Left ventricle myocardium superior (tissue), 1 donor: ENCODE data around the gene USH2A. TPM values are rescaled to one million over a fixed set of nuclear protein-coding genes. Genes with fewer than 3 reads are reported as not detected.

Experiments used
- ATAC-seq: fragments of 200-7000 bp; cut with Tn5 transposase; one replicate; pipeline ENCODE4 v1.9.1; 2020; ENCODE audit warnings: mild to moderate bottlenecking, moderate library complexity
- DNase-seq: peaks from one replicate; pipeline ENCODE4 v3.0.0-alpha.2; 2020
- intact Hi-C: fragments of 100-400 bp; cut with micrococcal nuclease; formaldehyde crosslinking; loops from one replicate; pipeline ENCODE4 v1.11.0; 2022
- total RNA-seq: library from RNA; stranded (reverse); fragmentation: NEBNext Ultra II Directional; extraction: Animal tissue kit (Norgen Biotek cat#: 25700); gene quantifications from one replicate; pipeline ENCODE4 v1.2.1, GENCODE V29; 2021
- donor health status: DM: no; HTN: yes; CAD: no; lungs with severe emphysema.

The USH2A gene
- total RNA-seq, 1 donor from 2014 or later, result 2.3 TPM

DNA sequence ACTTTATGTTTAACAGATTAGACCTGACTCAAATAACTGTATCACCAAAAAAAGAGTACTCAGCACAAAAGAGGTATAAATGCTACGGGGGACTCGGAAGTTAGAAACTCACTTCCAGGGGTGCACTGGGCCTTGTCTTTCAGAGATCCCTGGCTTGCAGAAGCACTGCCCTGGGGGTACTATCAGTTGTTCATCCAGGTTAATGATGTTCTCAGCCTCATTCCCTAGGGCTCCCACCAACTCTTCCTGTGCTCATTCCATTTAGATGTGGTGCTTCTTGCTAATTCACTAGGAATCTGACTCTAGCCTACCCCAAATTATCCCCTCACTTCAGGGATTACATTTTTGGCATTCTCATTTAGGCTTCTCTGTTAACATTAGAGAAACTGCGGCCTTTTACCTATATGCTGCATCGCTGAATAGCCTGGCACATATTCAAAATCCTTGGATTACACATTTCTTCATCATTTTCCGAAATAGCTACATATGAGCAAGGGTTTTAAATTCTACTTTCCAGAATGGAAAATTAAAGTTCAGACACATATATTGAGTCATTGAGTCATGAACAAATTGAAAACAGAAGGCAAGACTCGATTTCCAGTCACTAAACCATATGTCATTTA, 517.6 kb downstream of the USH2A start:
- intact Hi-C loops, result no loop called here
- DNase-seq (no peak), ATAC-seq (no peak)

DNA sequence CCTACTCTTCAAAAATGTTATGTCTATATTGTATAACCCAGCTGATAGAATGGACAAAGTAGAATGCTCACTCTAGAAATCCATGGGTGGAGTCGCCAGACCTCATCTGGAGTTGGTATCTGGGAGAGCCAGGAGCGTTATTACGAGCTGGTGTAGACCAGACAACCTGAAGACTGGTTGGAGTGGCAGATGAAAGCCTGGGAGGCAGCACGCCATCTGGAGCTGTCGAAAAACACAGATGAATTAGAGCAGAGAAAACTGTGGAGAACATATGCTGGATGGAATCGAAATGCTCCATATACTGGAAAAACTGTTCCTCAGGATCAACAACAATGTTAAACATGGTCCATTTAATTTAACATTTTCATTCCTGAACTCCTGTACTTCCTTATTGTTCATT, 522.6 kb downstream of the USH2A start:
- DNase-seq, result no peak
- no peak for ATAC-seq
- intact Hi-C loops, result no loop called here

DNA sequence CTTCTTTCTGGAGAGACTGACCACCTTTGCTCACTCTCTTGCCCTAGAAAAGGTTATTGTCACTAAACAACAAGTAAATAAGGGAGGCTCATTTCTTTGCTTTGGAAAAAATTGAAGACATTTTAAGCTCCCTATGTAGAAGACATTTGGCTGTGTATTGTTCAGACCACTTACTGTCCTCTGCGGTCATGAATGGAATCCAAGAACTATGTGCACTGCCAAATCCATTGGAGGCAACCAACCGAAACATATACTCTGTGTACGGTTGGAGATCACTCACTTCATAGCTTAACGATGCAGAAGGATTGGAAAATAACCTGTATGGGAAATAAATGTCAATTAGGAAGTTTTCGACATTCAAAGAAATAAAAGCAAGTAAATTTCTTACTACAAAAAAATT, 523.3 kb downstream of the USH2A start:
- intact Hi-C loops, result no loop called here
- ATAC-seq, result no peak
- DNase-seq, result no peak

DNA sequence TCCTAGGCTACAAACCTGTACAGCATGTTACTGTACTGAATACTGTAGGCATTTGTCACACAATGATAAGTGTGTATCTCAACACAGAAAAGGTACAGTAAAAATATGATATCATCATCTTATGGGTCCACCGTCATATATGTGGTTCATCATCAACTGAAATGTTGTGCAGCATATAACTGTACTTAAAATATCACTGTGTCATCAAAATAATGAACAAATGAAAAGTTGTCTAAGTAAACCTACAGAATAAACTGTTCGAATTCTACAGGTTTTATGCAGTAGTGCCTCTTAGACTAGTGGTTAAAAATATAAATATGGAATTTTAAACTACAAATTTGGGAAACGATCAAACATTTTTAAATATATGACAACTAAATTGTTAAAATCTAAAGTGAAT, 527.4 kb downstream of the USH2A start:
- ATAC-seq (no peak), DNase-seq (no peak)
- intact Hi-C loops, result no loop called here

DNA sequence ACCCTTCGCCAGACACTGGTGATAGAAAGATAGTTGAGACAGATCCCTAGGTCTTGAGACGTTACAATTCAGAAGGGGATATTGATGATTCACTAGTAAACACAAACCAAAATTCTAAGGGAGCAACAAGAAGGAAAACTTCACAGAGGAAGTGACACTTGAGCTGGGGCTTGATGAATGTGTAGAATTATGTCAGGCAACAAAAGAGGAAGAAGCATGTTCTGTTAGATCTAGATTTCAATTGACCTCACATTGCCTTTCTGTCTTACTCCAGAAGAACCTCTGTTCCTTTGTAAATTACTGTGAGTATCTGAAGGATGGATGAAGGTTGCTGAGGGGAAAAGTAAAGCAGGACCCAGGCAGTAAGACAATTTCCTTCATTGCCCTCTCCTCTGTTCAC, 528.0 kb downstream of the USH2A start:
- intact Hi-C loops, result no loop called here
- no peak for DNase-seq
- no peak for ATAC-seq

DNA sequence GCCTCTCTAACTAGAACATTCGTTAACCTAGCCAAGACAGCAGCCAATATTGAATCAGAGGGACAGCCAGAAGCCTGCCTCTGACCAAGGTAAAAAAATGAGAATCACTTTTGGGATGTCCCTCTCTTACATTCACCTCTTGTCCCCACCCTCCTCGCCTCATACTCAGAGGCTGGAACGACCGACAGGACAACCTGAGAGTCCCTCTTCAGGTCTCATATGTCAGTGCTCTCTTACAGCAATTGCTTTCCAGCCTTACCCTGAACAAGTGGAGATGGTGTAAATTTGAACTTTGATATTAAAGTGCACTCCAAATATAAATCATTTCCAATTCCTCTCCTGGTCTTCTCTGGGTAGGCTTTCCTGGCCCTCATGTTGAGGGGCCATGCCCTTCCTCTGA, 528.6 kb downstream of the USH2A start:
- DNase-seq (no peak), ATAC-seq (no peak)
- intact Hi-C loops, result no loop called here

DNA sequence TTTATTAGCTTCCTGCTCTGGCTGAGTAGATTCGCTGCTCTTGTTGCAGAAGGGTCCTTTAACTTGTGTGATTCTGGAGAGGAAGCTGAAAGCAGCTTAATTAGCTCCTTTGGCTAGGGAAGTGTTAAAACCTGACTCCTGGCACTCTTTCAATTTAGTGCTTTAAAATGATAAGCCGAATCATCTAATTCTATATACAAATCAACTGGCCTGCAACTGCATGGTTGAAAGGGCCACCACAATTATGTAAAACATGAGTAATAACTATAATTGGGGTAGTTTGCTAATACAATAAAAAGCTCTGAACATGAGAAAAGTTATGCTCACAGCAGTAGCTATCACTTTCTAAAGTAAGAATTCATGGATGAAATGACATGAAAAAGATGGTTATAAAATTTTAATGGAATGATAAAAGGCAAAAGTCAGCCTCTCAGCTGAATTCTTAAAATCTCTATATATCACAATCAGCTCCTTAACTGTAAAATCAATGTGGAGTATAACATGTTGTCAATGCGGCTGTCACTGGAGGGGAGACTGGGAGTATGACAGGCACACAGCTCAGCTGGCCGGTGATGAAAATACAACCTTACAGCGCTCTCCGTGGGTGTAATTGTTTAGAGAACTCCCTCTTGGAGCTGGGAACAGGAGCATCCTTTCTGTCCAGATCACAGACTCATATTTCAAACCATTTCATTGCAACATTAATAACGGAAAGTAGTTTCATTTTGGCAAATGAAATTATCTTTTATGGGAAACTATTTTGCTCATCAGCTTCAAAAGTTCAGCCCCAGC, 531.8 kb downstream of the USH2A start:
- no peak for ATAC-seq
- no peak for DNase-seq
- intact Hi-C loops, result no loop called here

DNA sequence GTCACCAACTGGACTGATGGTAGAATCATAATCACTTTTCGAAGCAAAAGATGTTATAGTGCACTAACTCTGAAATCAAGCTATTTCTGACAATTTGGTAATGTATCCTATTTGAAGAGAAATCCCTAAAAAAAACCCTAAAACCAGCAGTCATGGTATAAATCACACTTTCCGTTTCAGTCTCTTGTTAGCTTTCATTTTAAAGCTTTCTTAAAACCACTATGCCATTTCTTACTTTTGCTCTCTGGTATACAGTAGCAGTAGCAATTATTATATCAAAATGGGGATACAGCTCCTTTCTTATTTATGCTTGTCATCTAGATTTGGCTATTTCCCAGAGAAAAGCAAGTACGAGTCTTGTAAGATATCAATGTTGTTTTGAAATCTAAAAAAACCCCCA, 532.8 kb downstream of the USH2A start:
- DNase-seq (no peak), ATAC-seq (no peak)
- intact Hi-C loops, result no loop called here

DNA sequence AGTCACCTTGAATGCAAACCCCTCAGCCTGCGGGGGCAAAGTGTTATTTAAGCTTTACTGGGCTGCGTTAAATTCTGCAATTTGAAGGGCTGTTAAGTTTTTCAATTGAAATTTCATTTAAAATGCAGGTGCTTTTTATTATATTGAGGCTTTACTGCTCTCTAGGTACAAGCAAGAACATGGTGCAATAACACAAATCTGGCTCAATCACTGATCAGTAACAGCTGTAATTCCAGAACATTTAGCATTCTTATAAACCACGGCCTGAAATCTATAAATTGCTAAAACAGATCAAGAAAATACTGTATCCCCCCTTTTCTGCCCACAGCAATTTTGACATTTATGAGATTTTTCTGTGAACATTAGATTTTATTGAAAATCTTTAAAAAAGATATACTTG, 533.4 kb downstream of the USH2A start:
- intact Hi-C loops, result no loop called here

DNA sequence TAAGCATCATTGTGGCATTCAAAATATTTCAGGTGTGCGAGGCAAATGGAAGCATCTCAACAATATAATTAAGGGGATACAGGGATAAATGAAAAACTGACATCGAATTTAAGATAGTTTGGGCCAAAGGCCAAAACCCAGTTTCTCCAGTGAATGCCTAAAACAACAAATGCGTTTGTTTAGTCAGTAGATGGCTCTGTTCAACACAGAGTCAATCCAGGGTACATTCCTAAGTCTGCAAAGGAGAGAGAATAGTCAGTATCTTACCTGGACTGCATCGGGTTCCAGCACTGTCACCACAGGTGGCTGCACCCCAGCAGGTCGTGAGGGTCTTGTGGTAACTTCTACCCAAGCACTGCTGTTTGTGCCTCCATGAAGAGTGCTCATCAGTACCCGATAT, 535.1 kb downstream of the USH2A start:
- no peak for ATAC-seq
- DNase-seq, result no peak
- intact Hi-C loops, result no loop called here

More for the DNA sequence above, 533.4 kb downstream of the USH2A start:
- DNase-seq (no peak), ATAC-seq (no peak)

DNA sequence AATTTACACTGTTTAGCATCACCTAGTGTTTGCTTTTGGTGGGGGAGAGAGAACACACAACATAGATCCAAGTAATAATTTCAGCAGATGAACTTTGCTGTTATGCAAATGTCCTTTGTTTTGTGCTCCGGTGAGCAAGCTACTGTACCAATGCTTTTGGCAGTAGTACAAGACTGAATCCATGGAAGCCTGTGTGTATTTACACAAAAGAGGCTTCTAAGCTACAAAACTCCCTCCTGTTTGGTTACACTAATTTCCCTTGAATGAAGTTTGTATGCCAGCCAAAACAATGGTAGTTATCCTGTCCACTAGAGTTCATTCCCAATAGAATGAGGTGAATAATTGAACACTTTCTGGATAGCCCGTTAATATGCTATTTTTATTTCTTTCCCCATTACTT, 535.6 kb downstream of the USH2A start:
- ATAC-seq (no peak), DNase-seq (no peak)
- intact Hi-C loops, result no loop called here

DNA sequence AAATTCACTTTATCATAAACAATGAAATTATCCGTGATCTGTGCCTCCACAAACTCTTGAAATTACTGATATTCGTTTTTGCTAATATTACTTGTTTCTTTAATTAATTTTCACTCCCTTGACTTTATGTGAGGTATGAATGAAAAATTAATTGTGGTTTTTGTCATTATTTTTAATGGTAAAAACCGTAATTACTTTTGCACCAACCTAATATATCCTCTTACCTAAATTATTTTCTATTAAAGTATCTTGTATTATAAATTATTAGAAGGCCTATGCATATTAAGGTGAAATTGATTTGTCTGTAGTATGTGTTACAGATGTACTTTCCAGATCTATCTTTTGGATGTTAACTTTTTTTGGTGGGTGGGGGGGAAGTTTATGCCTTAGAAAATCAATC, 540.2 kb downstream of the USH2A start:
- DNase-seq (no peak), ATAC-seq (no peak)
- intact Hi-C loops, result no loop called here

DNA sequence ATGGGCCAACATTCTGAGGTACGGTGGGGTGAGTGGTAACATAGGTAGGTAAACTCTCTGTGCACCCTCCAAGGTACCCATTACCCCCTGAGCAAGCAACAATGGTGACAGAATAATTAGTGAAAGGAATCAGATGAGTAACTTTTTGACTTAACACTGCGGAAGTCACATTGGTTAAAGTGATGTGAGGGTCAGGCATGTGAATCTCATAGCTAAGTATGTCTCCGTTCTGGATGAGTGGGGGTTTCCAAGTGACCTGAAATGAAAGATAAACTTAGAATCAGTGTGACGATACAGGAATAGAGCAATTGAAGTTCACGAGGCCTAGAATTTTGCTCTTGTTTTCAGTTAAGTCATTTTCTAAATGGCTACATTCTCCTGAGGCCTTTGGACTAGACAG, 544.4 kb downstream of the USH2A start:
- DNase-seq (no peak), ATAC-seq (no peak)
- intact Hi-C loops, result no loop called here

DNA sequence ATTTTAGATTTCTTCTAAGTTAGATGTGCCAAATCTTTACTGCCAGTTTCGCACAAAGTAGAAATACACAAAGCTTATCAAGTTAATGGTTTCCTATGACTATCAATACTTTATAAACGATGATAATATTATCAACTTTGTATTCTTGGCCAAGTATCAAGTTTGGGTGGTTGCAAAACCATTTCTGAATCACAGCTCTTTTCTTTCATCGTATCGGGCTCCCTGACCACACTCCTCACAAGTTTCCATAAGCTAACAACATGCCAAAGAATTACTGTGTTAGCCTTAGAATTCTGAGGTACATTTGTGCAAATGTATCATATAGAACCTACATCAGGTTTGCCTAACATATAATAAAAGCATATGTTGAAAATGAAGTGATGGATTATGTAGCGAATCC, 545.1 kb downstream of the USH2A start:
- no peak for ATAC-seq
- DNase-seq, result no peak
- intact Hi-C loops, result no loop called here

DNA sequence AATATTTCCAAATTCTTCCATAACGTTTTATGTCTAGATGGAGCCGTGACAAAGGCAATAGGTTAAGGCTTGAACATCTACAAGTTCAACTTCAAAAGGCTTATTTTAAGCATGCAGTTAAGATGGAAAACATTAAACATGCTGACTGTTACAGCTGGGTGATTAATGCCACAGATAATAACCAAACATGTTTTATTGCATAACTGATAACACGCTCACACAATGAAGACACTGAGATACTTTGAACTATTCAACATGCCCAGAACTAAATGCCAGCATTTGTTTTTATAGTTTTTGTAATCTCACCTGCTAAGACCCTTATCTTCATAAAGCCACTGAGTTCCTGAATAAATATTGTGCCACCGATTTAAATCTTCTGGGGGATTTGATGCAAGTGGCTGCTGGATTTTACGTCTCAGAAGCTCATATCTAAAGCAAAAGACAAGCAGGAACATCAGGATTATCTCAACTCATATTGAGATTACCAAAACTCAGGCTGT, 545.7 kb downstream of the USH2A start:
- DNase-seq (no peak), ATAC-seq (no peak)
- intact Hi-C loops, result no loop called here

DNA sequence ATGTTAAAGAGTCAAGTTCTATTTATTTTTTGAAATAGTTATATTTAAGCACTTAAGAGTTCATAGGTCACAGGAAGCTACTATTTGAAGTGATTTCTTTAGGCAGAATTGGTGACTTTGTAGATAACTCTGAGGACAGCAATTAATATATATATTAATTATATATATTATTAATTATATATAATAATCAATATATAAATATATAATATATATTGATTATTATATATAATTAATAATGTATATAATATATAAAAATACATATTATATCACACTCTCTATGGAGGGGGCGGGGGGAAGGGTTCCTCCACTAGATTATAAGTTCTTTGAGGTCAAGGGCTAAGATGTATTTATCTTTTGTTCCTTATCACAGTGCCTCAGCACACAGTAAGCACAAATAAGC, 547.5 kb downstream of the USH2A start:
- ATAC-seq (no peak), DNase-seq (no peak)
- intact Hi-C loops, result no loop called here

DNA sequence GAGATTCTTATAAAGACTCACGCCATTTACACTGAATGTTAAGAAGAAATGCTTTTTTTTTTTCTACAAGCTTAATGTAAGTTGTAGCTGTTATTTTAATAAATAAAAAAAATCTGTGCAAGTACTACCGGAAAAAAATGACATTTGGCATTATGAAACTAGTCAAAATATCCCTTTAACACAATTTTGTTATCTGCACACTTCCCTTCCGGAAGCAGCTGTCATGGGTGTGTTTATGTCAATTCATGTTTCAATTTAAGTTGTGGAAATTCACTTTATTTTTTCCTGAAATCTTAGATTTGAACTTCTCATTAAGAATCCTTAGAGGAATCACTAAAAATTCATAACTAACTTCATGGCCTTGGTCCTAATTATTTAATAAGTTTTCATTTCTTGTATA, 548.0 kb downstream of the USH2A start:
- DNase-seq, result no peak
- intact Hi-C loops, result no loop called here
- no peak for ATAC-seq

DNA sequence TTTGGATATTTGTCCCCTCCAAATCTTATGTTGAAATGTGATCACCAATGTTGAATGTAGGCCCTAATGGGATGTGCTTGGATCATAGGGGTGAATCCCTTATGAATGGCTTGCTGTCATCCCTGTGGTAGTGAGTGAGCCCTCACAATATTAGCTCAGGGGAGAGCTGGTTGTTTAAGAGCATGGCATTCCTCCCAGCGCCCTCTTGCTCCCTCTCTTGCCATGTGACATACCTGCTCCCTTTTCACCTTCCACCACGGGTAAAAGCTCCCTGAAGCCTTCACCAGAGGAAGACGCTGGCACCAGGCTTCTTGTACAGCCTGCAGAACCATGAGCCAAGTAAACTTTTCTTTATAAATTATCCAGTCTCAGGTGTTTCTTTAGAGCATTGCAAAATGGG, 550.6 kb downstream of the USH2A start:
- intact Hi-C loops, result no loop called here
- no peak for ATAC-seq
- DNase-seq, result no peak

DNA sequence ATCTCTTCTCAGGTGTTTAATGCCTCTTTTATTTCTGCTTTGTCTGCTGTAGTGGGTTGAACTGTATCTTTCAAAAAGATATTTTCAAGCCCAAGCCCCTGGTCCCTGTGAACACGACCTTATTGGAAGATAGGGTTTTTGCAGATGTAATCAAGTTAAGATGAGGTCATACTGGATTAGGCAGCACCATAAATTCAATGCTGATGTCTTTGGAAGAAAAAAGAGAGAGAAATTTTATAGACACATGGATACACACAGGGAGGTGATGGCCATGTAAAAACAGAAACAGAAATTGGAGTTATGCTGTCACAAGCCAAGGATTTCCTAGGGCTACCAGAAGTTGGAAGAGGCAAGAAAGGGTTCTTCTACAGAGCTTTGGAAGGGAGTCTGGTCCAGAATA, 554.7 kb downstream of the USH2A start:
- ATAC-seq, result no peak
- intact Hi-C loops, result no loop called here
- DNase-seq, result no peak

DNA sequence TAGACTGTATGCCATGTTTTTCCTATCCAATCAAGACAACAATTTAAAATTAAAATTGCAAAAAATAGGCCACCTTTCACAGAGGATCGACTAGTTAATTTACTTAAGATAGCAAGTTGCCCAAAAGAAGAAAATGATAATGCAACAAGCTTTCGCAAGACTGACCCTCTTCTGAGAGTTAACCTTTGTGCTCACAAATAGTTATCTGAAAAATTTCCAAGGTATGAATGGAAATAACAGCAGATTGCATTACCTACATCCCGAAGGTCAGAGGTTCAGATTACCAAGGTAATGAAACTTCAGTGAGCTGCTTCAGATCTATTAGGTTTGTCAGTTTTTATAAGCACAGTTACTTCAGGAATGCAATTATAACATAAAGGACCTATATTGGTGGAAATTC, 558.2 kb downstream of the USH2A start:
- DNase-seq (no peak), ATAC-seq (no peak)
- intact Hi-C loops, result no loop called here

DNA sequence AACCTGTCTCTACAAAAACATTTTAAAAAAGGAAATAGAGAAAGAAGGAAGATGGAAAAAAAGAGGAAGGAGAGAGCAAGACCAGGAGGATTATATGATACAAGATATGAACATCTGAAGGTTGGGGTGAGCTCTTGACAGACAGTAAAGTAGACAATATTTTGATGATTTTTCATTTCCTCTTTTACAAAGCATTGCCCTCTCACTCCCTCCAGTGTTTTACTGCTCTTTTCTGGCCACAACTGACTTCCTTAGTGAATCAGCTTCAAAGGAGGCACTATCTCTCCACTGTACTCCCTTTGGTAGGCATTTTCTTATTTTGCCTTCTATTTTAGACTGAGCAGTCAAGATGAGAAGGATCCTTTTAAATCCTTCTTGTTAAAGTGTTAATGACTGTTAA, 559.5 kb downstream of the USH2A start:
- intact Hi-C loops, result no loop called here
- DNase-seq (no peak), ATAC-seq (no peak)
